Mesenchymal stem cell (in vitro differentiated cells and primary cell): ENCODE measurements around the gene CAPN3.
"Not testable (repeated sequence)": the region's sequence is repeated elsewhere in the genome, so short reads cannot be mapped to it uniquely, and the experiment has no call there.

Experiments used
- DNase-seq: peaks from one replicate; pipeline ENCODE4 v3.0.0-alpha.2; 2013
- H2AFZ ChIP-seq: one replicate; pipeline ENCODE4 v1.6.1; 2013; ENCODE audit warnings: low read depth, mild to moderate bottlenecking, control low read depth, inconsistent platforms, low read length, moderate library complexity
- H2AK5ac ChIP-seq: 2 replicates; pipeline ENCODE4 v1.6.1; 2013; ENCODE audit warnings: low read length, moderate library complexity, mild to moderate bottlenecking, inconsistent platforms; ENCODE audit not compliant: severe bottlenecking
- H2BK120ac ChIP-seq: one replicate; pipeline ENCODE4 v1.6.1; 2013; ENCODE audit warnings: low read depth, mild to moderate bottlenecking, inconsistent platforms, low read length, moderate library complexity
- H2BK12ac ChIP-seq, 2 experiments: one replicate each; pipeline ENCODE4 v1.6.1; 2013; ENCODE audit warnings: inconsistent platforms in 2 of 2, low read length in 2 of 2, mild to moderate bottlenecking in 2 of 2, moderate library complexity in 2 of 2, control low read depth in 1 of 2
- H2BK15ac ChIP-seq: one replicate; pipeline ENCODE4 v1.6.1; 2013; ENCODE audit warnings: mild to moderate bottlenecking, low read depth, inconsistent platforms; ENCODE audit not compliant: poor library complexity, severe bottlenecking
- H2BK5ac ChIP-seq: 2 replicates; pipeline ENCODE4 v1.6.1; 2013; ENCODE audit warnings: low read depth, mild to moderate bottlenecking, low read length, control low read depth, inconsistent platforms; ENCODE audit not compliant: poor library complexity, severe bottlenecking
- H3K14ac ChIP-seq, 2 experiments: one replicate each; pipeline ENCODE4 v1.6.1; 2013; ENCODE audit warnings: inconsistent platforms in 2 of 2, low read length in 2 of 2, control low read depth in 1 of 2, mild to moderate bottlenecking in 1 of 2, moderate library complexity in 1 of 2
- H3K18ac ChIP-seq, 2 experiments: one replicate each; pipeline ENCODE4 v1.6.1; 2013; ENCODE audit warnings: inconsistent platforms in 2 of 2, low read length in 2 of 2, control low read depth in 1 of 2, low read depth in 1 of 2, mild to moderate bottlenecking in 1 of 2
- H3K23ac ChIP-seq, 2 experiments: one replicate each; pipeline ENCODE4 v1.6.1; 2013; ENCODE audit warnings: inconsistent platforms in 2 of 2, low read length in 2 of 2, mild to moderate bottlenecking in 2 of 2, moderate library complexity in 2 of 2, control low read depth in 1 of 2
- H3K27ac ChIP-seq: 2 replicates; pipeline ENCODE4 v1.5.1; 2013; ENCODE audit warnings: mild to moderate bottlenecking, moderate library complexity, low read length, control low read depth, inconsistent platforms; ENCODE audit not compliant: poor library complexity, severe bottlenecking
- H3K27me3 ChIP-seq, 2 experiments: 2 replicates each; pipeline versions ENCODE4 v1.6.1 to v1.7.0; 2013; ENCODE audit warnings: low read length in 2 of 2, mild to moderate bottlenecking in 2 of 2, moderate library complexity in 2 of 2, control low read depth in 1 of 2, inconsistent platforms in 1 of 2; ENCODE audit not compliant: control insufficient read depth in 1 of 2, insufficient read depth in 1 of 2
- H3K36me3 ChIP-seq, 2 experiments: 2 replicates each; pipeline versions ENCODE4 v1.6.1 to v1.7.0; 2013; ENCODE audit warnings: low read length in 2 of 2, control low read depth in 1 of 2, inconsistent platforms in 1 of 2, low read depth in 1 of 2, mild to moderate bottlenecking in 1 of 2; ENCODE audit not compliant: insufficient read depth in 2 of 2, control insufficient read depth in 1 of 2
- H3K4ac ChIP-seq, 2 experiments: one replicate each; pipeline ENCODE4 v1.6.1; 2013; ENCODE audit warnings: inconsistent platforms in 2 of 2, low read length in 2 of 2, mild to moderate bottlenecking in 2 of 2, moderate library complexity in 2 of 2, control low read depth in 1 of 2, low read depth in 1 of 2
- H3K4me1 ChIP-seq: 2 replicates; pipeline ENCODE4 v1.6.1; 2013; ENCODE audit warnings: low read depth, low read length, control low read depth; ENCODE audit not compliant: control insufficient read depth, insufficient read depth
- H3K4me2 ChIP-seq: 2 replicates; pipeline ENCODE4 v1.6.1; 2013; ENCODE audit warnings: low read length, mild to moderate bottlenecking, inconsistent platforms; ENCODE audit not compliant: poor library complexity, severe bottlenecking
- H3K4me3 ChIP-seq, 2 experiments: 2 replicates each; pipeline versions ENCODE4 v1.5.1 to v1.7.0; 2013; ENCODE audit warnings: low read length in 2 of 2, mild to moderate bottlenecking in 2 of 2, control low read depth in 1 of 2, low read depth in 1 of 2; ENCODE audit not compliant: insufficient read depth in 1 of 2
- H3K79me1 ChIP-seq: replicated peaks from 2 replicates; pipeline ENCODE4 v1.6.1; 2013; ENCODE audit warnings: mild to moderate bottlenecking, control low read depth, low read length, inconsistent platforms; ENCODE audit not compliant: poor library complexity, severe bottlenecking
- H3K9ac ChIP-seq: 2 replicates; pipeline ENCODE4 v1.7.0; 2013; ENCODE audit warnings: mild to moderate bottlenecking, low read length, moderate library complexity
- H3K9me3 ChIP-seq: 2 replicates; pipeline ENCODE4 v1.7.0; 2013; ENCODE audit warnings: mild to moderate bottlenecking, low read length; ENCODE audit not compliant: control insufficient read depth
- H4K8ac ChIP-seq: one replicate; pipeline ENCODE4 v1.6.1; 2013; ENCODE audit warnings: inconsistent platforms, mild to moderate bottlenecking, low read length, moderate library complexity
- H4K91ac ChIP-seq: one replicate; pipeline ENCODE4 v1.6.1; 2013; ENCODE audit warnings: mild to moderate bottlenecking, low read length, inconsistent platforms
- WGBS: methylation state at CpG from one replicate; pipeline ENCODE4 v1.1.7; 2013; ENCODE audit warnings: mixed read lengths; 5-methylcytosine and 5-hydroxymethylcytosine counted together

Gene CAPN3

GRCh38 chr15:42316282-42316805 is 43.0 kb upstream of the CAPN3 start:
- H3K27me3 ChIP-seq, H3K14ac ChIP-seq, H2AFZ ChIP-seq, H2BK120ac ChIP-seq, H3K9me3 ChIP-seq, H3K4me2 ChIP-seq, H3K4me1 ChIP-seq, H3K27ac ChIP-seq, H3K18ac ChIP-seq, H3K9ac ChIP-seq, H4K91ac ChIP-seq, H3K23ac ChIP-seq, H3K4me3 ChIP-seq, H2BK5ac ChIP-seq, H4K8ac ChIP-seq, H3K79me1 ChIP-seq, H3K4ac ChIP-seq, H2AK5ac ChIP-seq, DNase-seq, H2BK12ac ChIP-seq, H2BK15ac ChIP-seq: not testable (repeated sequence)
- 60% methylated on average over 11 of the region's 11 CpGs for WGBS
- peaks cover 4 to 45% of the 10 kb centered on the region in 2 experiments for H3K36me3 ChIP-seq

- no peak overlapping the region for H3K14ac ChIP-seq
- no peaks in the 10 kb centered on the region for H3K27me3 ChIP-seq
- H3K4me1 ChIP-seq, result no peaks in the 10 kb centered on the region
- no peak overlapping the region for H3K9ac ChIP-seq
- H3K9me3 ChIP-seq, result no peaks in the 10 kb centered on the region
- no peaks in the 10 kb centered on the region for H3K79me1 ChIP-seq
- no peak overlapping the region for H2BK5ac ChIP-seq
- no peak overlapping the region for H3K27ac ChIP-seq
- DNase-seq, result no peak
- H2BK15ac ChIP-seq, result no peak overlapping the region
- H3K4me2 ChIP-seq, result no peak overlapping the region
- H2BK12ac ChIP-seq, result no peak overlapping the region
- no peak overlapping the region for H4K91ac ChIP-seq
- peaks cover 0 to 42% of the 10 kb centered on the region in 2 experiments for H3K36me3 ChIP-seq
- no peak overlapping the region for H2AFZ ChIP-seq
- no peak overlapping the region for H3K4ac ChIP-seq
- H3K4me3 ChIP-seq, result no peak overlapping the region
- no peak overlapping the region for H3K18ac ChIP-seq
- H2AK5ac ChIP-seq, result no peak overlapping the region
- H4K8ac ChIP-seq, result no peak overlapping the region
- H2BK120ac ChIP-seq, result no peak overlapping the region
- 94% methylated on average over 2 of the region's 2 CpGs for WGBS
- H3K23ac ChIP-seq, result no peak overlapping the region
Observed at GRCh38 chr15:42319206-42319605, 40.1 kb upstream of the CAPN3 start.

- H3K79me1 ChIP-seq, result no peaks in the 10 kb centered on the region
- H3K4ac ChIP-seq, result no peak overlapping the region
- H2BK5ac ChIP-seq, result no peak overlapping the region
- H2AFZ ChIP-seq, result no peak overlapping the region
- no peak overlapping the region for H2BK15ac ChIP-seq
- H3K4me1 ChIP-seq, result no peaks in the 10 kb centered on the region
- H3K18ac ChIP-seq, result no peak overlapping the region
- H3K4me3 ChIP-seq, result no peak overlapping the region
- WGBS, result 80% methylated on average over 1 of the region's 4 CpGs
- DNase-seq, result peak; percentile 88
- no peak overlapping the region for H4K8ac ChIP-seq
- H2BK120ac ChIP-seq, result no peak overlapping the region
- no peak overlapping the region for H3K4me2 ChIP-seq
- no peak overlapping the region for H3K23ac ChIP-seq
- no peak overlapping the region for H4K91ac ChIP-seq
- no peak overlapping the region for H3K14ac ChIP-seq
- H3K27me3 ChIP-seq, result no peaks in the 10 kb centered on the region
- no peak overlapping the region for H3K9ac ChIP-seq
- no peak overlapping the region for H3K27ac ChIP-seq
- H2BK12ac ChIP-seq, result no peak overlapping the region
- H2AK5ac ChIP-seq, result no peak overlapping the region
- H3K9me3 ChIP-seq, result no peaks in the 10 kb centered on the region
- H3K36me3 ChIP-seq, result peaks cover 0 to 67% of the 10 kb centered on the region in 2 experiments
Observed at GRCh38 chr15:42324308-42324707, 35.0 kb upstream of the CAPN3 start.

GRCh38 chr15:42329161-42329560 is 30.1 kb upstream of the CAPN3 start:
- 88% methylated on average over 2 of the region's 2 CpGs for WGBS

More at GRCh38 chr15:42329161-42329560, 30.1 kb upstream of the CAPN3 start:
- Histone ChIP-seq H3K4me1 (no peaks in the 10 kb centered on the region), H3K4me2 (no peak overlapping the region), H3K4me3 (no peak overlapping the region), H2BK12ac (no peak overlapping the region), H2AK5ac (no peak overlapping the region), H4K8ac (no peak overlapping the region), H3K9me3 (peaks cover 7% of the 10 kb centered on the region), H3K27me3 (no peaks in the 10 kb centered on the region), H3K4ac (no peak overlapping the region), H3K79me1 (no peaks in the 10 kb centered on the region), H2AFZ (no peak overlapping the region), H2BK120ac (no peak overlapping the region), H3K23ac (no peak overlapping the region), H4K91ac (no peak overlapping the region), H3K36me3 (peaks cover 0 to 64% of the 10 kb centered on the region in 2 experiments), H3K27ac (no peak overlapping the region), H2BK5ac (no peak overlapping the region), H2BK15ac (no peak overlapping the region), H3K14ac (no peak overlapping the region), H3K9ac (no peak overlapping the region), H3K18ac (no peak overlapping the region)
- no peak for DNase-seq
